NCI-H1048 (cell line): ENCODE measurements around the gene ISM1.

Source experiments
- DNase-seq: peaks from one replicate; lab custom pipeline; 2025; lab: John Stamatoyannopoulos, UW

The ISM1 gene

GRCh38 chr20:13348311-13349234 lies 127.5 kb downstream of the ISM1 start:
- no peak for DNase-seq

GRCh38 chr20:13349235-13349604 lies 128.1 kb downstream of the ISM1 start:
- DNase-seq, result no peak
